NCI-H524 (cell line): ENCODE results near the gene MLH3.

ENCODE experiments used
- DNase-seq, 2 experiments: peaks; one replicate each; lab custom pipeline; 2025; lab: John Stamatoyannopoulos, UW

Gene MLH3

DNA sequence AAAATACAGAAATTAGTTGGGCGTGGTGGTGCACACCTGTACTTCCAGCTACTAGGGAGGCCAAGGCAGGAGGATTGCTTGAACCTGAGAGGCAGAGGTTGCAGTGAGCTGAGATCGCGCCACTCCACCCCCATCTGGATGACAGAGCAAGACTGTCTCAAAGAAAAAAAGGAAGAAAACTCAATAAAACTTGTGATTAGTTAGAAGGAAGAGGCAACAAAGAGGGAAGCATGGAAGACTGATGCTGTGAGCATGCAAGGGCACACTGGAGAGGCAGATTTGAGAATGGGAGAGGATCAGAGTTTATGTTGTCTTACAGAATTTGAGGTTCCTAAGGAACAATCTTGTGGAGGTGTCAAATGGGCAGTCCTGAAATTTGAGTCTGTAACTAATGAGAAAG is 15.4 kb upstream of the MLH3 start:
- no peak for DNase-seq

DNA sequence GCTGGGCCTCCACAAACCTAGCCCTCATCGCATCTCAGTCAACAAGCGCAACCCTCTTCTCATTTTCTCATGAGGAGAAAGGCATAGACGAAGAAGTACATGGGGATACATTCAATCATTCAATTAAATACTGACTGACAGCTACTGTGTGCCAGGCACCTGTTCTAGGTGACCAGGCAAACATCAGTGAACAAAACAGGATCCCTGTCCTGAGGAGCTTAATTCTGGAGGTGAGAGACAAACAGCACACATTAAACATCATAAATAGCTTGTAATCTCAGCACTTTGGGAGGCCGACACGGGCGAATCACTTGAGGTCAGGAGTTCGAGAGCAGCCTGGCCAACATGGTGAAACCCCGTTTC is 12.9 kb upstream of the MLH3 start:
- no peak for DNase-seq

DNA sequence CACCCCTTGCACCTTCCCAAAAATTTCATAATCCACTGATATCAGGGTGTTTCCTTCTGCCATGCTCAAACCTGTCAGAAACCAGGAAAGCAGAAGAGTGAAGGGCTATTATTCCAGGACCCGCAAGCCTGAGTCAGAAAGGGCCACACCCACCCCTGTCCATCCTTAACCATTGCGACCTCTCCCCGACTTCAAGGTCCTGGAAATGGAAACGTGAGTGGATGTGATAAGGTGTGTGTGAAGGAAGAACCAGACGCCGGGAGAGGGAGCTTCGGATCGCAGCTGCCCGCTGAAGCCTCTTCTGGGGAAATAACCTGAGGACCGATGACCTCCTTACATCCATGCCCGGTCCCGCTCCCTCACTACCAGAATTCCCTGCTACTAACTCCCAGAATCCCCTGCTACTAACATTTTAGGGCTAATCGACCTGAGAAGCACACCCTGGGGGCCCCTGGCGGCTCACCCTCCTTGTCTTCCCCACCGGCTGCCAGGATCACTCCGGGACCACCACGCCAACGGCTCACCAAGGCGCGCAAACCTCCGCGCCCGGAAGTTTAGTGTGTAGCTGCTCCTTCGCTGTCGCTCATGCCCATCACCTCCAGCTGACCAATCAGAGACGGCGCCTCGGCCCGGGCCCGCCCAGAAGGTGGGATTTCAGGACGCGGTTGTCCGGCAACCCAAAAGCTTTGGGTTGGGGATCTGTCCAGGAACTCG is 12.4 kb upstream of the MLH3 start, which contains the start of gene ACYP1:
TSS of gene ACYP1 (minus strand) at position 534 of the 714 bp plus-strand sequence. CDS start at position 63, 471 bp downstream.
- peak; percentile 98 for DNase-seq

DNA sequence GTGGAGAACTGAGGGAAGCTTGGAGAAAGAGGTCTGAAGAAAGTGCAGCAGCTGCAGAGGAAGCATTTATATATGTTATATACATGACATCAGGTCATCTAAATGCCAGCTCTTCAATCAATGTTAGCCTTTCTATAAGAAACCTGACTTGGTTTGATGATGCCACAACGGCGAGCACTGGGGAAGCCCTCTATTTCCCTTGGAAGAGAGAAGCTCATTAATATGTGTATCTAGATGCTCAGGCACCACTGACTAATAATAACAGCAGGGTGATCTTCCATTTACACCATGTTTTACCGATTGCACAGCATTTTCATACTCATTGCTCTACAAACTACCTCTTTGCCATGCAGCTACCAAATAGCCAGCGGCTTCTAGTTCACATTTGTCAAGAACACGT is 11.7 kb upstream of the MLH3 start:
- no peak for DNase-seq

DNA sequence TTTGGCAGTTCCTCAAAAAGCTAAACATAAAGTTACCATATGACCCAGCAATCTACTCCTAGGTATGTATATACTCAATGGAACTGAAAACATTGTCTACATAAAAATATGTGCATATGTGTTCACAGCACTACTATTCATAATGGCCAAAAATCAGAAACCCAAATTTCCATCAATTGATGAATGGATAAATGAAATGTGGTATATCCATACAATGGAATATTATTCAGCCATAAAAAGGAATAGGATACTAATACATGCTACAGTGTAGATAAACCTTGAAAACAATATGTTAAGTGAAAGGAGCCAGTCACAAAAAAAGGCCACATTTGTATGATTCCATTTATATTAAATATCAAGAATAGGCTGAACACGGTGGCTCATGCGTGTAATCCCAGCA is 9.2 kb upstream of the MLH3 start:
- no peak for DNase-seq

DNA sequence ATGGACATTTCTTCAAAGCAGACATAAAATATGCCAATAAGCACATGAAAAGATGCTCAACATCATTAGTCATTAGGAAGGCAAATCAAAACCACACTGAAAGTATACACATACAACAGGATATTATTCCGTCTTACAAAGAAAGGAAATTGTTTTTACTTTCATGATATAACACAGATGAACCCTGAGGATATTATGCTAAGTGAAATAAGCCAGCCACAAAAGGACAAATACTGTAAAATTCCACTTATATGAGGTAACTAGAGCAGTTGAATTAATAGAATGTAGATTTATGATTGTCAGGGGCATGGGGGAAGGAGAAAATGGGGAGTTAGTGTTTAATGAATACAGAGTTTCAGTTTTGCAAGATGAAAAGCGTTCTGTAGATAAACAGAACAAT is 8.4 kb upstream of the MLH3 start:
- no peak for DNase-seq

DNA sequence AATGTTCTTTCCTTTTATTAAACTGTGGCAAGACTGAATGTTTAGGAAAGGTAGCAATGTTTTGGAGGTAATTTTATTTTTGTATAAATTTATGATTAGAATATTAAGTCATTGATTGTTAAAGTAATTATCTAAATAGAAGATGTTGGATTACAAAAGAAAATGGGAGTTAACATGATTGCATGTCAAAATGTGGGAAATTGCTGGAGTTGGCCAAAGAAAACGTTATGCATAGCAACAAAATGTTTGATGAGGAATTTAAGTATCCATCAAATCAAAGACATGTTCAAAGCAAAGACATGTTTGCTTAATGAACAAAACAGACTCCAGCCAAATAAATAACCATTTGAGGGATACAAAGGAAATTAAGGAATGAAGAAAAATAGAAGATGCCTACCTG is 3.2 kb upstream of the MLH3 start:
- DNase-seq, result no peak

DNA sequence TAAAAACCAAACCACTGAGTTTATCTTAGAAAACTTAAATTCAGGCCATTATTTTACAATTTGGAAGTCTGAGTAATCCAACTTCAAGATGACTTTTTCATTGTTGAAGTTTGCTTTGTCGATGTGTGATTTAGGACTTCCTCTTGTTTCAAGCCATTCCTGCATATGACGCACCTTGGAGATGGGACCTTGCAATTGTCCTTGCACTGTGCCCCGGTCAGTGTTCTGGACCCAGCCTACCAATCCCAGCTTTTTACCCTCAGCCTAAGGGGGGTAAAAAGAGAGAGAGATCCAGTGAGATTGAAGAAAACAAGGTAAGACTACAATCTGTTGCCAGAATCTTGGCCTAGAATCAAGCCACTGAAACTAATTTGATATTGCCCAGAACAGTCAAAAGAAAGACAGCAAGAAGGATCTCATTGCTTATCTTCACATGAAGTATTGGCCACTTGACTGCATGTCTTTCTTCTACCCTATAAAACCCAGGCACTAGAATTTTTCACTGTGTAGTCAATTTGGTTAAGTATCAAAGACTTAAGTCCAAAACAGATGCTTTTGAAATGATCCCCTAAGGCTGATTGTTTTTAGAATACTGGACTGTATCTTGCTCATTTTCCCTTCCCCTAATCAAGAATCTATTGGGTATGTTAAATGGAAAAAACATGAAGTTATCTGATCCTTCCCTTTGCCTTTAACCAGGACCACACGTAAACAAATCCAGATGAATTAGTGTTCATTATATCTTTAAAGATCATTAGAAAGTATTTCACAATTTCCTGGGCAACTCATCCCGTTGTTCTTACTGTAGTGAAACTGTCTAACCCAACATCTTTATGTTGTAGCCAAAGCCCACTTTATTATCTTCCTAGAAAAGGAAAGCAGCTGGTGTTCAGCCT is 2.4 kb upstream of the MLH3 start:
- peak in 1 of 2 experiments; percentile 29 for DNase-seq

DNA sequence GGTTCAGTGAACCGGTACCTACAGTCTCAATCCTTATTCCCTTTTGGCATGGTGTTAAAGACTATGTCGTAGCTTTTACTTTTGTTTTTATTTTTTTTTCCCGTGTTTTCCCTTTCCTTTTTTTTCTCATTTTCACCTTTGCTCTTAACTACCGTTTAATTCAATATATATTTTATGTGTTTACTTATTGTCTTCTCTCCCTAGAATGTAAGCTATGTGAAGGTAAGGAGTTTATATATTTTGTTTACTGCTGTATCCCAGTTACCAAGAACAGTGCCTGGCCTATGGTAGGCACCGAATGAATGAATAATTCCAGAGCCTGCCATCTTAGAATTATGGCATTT is 261 bp upstream of the MLH3 start:
- DNase-seq, result no peak

DNA sequence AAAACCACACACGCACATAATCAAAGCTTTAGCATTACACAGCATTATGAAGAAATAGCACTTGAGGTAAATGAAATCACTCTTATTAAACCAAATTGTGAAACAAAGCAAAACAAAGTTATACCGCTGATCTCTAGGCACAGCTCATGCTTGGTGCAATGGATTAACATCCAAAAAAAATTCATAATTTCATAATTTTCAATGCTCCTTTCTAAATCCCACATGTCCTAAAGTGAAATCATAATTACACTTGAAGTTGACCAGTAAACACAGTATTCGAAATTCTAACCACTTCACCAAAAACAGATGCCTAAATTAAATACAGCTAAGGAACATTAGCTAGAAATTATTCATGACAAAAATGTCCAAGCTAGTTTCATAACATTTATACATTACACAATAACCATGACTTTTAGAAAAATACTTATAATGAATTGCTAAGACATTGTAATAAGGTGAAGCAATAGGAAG is 1.5 kb downstream of the MLH3 start:
- no peak for DNase-seq

DNA sequence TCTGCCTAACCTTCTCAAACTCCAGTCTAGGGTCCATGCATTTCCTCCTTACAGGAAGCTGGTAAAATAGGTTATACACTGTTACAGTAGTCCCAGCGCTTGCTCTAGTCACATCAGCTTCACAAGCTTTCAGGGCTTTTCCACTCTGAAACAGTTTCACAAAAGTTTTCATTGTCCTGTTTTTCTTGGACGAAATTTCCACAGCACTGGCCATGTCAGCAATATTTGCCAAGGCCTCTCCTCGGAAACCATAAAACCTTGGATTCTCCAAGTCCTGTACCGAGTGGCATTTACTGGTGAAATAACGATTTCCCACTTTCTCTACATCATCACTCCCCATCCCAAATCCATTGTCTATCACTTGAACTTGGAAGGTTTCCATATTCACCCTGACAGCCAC is 2.1 kb downstream of the MLH3 start:
- DNase-seq, result no peak

DNA sequence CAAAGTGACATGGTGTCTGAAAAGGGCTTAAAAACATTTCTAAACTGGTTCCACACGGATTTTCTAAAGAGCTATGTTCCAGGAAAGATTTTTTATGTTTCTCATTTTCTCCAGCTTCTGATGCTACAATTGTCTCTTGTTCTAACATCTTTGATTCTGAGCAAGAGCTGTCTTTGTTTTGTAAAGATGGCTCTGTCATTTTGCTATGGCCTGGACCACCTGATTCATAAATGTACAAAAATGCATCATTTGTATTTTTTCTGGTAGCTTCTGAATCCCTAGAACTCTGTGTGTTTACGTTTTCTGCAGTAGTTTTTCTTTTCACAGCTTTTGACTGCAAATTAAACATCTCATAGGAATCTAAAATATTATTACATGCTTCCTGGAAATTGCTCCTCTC is 3.2 kb downstream of the MLH3 start:
- DNase-seq, result no peak

DNA sequence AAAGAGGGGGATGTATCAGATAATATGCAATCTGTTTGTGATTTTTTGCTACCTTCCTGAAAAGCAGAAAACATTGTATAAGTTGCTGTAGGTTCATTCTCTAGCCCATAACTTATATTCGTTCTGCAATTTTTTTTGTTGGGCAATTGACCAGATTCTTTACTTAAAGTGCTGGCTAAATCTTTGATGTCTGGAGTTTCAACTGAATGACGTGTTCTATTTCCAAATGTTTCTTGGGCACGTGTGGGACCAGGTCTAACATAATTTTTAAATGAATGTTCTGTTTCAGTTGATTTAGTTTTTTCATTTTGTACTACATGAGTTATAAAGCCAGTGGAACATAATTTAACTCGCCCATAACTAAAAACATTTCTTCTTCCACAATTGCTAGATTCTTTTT is 3.8 kb downstream of the MLH3 start:
- DNase-seq, result no peak

DNA sequence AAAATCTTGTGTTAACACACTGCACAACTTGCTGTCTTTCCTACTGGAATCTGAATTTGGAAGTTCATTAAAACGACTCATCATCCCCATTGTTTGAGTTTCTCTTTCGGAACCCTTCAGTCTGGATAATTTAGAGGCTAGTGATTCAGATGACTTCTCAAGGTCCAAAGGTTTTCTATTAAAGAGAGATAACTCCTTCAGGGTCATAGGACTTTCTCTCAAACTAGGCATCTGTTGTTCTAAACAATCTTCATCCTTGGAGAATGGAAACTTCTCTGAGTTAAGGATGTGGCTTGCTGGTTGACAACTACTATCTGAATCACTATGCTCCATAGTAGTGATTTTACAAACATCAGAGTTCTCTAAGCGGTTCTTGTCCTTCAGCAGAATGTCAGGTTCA is 4.4 kb downstream of the MLH3 start:
- DNase-seq, result no peak

DNA sequence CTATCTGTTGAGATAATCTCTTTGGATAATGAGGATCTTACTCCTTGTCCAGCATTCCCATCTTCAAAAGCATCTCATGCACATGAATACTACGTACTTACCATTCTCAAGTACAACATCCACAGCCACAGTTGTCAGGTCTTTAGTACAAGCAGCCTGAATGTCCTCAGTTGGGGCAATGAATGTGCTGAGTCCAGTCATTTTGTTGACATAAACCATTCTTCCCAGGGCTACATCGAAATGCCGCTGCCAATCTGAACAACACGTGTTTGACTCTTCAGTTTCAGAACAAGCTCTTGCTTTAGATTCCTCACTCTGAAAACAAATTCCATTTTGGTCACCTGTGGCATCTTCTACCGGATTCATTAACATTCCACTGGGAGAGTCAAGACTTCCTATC is 5.0 kb downstream of the MLH3 start:
- peak in 1 of 2 experiments; percentile 38 for DNase-seq

DNA sequence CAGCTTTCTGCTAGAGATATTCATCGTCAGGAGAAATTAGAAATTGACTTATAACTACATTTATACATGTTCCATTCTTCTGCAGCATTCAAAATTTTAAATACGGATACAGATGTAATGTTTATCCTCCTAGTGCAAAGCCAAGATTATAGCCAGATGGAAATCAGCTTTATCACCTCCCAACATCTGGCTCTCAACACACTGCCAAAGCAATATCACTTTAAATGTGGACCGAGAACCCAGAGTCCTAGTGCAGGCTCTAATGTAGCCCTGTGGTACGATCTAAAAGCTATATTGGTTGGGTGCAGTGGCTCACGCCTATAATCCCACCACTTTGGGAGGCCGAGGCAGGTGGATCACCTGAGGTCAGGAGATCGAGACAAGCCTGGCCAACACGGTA is 6.5 kb downstream of the MLH3 start:
- peak; percentile 48 to 70 for DNase-seq

DNA sequence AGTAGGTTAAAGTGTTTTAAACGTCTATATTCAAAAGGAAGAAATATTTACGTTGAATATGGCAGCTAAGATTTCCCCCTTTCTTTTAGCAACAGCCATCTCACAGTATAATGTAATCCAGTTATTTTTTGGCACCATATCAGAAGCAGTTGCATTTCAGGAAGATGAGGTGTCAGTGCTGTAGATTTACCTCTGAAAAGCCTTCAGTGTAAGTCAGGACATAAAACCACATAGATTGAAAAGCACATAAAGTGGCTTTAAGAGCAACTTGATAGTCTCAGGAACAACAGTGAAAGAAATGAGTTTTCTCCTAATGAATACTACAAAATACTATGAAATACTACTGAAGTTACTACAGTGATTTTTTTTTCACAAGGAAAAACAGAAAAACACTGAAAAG is 6.9 kb downstream of the MLH3 start:
- DNase-seq, result peak; percentile 33 to 75

DNA sequence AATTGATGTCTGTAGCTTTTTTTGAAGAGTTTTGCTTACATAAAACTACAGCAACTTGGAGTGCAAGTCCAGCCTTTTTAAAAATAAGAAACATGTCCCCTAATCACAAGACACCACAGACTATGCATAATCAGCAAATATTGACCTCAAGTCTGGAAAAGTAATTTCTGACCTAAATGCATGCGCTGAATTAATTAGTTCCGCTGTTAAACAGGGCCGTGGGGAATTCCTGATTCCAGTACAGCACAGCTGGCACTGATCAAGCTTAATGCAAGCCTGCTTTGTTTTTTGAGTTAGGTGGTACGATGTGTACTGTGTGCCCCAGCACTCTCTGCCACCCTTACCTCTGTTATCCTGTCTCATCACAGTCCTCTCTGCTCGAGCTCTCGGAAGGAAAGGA is 9.2 kb downstream of the MLH3 start:
- peak; percentile 34 to 52 for DNase-seq

DNA sequence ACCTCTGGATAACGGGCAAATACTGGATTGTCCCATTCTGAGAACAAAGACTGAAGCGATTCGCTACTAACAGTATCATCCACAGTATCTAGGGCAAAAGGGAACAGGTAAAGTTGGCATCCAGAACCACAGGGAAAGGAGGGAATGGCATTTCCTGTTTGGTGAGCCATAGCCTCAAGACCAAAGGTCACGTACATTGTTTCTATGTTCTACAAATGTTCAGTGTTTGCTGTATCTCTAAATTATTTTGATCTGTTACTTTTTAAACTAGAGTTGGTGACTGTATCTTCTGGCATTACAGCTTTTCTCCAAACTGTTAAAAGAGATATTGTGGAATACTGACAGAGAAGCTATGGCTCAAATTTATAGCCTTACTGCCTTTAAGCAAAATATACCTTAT is 9.7 kb downstream of the MLH3 start:
- no peak for DNase-seq

DNA sequence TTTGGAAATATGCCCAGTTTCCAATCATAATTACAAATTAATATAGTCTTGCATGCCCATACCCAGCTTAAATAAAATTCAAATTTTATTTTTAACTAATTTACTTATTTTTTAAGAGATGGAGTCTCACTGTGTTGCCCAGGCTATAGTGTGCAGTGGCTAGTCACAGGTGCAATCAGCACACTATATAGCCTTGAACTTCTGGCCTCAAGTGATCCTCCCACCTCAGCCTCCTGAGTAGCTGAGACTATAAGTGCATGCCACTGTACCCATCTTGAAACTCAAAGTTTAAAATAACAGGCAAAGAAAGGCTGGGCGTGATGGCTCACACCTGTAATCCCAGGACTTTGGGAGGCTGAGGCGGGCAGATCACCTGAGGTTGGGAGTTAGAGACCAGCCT is 10.3 kb downstream of the MLH3 start:
- DNase-seq, result no peak

DNA sequence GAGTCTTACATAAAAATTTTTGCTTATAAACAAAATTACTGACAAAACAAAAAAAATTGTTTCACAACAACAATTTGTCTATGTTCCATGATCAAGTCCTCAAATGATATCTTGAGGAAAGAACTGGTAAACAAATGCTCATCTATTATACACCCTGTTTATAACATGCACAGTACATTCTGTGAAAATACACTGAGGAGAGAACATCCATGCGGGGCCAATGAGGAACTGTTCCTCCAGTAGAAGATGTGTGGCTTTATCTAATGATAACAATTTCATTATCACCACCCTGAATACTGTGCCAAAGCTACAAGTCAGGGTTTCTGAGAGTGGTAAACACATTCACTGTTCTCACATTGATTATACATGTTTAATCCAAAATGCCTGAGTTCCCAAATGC is 10.8 kb downstream of the MLH3 start:
- DNase-seq, result no peak

DNA sequence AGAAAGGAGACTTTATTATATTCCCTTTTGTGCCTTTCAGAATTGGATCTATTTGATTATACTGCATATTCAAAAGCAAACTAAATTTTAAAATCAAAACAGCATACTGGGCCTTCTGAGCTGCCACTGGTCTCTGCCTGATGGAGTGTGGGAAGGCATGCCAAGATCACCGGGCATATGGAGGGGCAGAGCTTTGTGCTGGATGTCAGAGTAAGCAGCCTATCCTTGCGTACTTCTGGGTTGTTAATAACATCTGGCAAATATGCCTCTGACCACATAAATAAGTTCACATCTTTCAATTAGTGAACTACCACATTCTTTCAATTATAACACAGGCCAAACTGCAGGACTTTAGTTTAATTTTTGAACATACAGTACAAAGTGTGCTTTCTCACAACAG is 18.3 kb downstream of the MLH3 start:
- no peak for DNase-seq

DNA sequence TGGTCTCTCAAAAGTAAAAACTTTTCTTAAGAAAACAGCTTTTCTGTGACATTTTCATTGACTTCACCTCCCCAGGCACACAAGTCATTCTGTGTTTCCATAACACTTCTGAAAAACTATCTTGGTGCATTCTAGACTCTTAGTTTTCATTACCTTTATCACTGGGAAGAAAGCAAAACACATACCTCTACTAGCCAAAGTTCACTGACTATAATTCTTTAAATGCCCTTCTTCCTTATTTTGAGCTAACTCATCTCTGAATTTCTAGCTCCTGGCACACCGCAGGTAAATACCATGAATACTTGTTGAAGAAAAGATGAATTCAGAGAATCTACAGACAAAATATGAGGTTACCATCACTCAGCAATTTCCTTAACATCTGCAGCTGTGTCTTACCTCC is 21.1 kb downstream of the MLH3 start:
- no peak for DNase-seq

DNA sequence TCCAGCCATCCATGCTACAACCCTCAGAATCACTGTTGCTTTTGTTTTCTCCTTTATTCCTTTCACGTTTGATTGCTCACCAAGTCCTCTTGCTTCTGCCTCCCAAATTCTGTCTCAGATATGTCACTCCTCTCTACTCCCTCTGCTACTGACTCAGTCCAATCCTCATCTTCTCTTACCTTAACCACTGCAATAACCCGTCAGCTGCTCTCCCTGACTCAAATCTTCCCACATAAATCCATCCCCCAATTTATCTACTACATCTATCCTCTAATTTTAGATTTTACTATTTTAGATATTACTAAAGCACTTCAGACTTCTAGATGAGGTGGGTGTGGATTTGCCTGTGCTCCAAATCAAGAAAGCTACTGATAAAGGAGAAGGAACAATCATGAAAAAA is 25.4 kb downstream of the MLH3 start:
- DNase-seq, result no peak
